HG03108 (cell line): Measurements from ENCODE around the gene FBXO46.
"Not testable (repeated sequence)": the region's sequence is repeated elsewhere in the genome, so short reads cannot be mapped to it uniquely, and the experiment has no call there.

Source experiments
- ATAC-seq: cut with Tn5 transposase; IDR thresholded peaks from one replicate; pipeline ENCODE4 v1.9.1; 2021; ENCODE audit warnings: moderate library complexity; ENCODE audit not compliant: unreplicated experiment

Gene FBXO46

GRCh38 chr19:45728683-45729082, 2.0 kb downstream of the FBXO46 start:
- ATAC-seq: not testable (repeated sequence)

DNA sequence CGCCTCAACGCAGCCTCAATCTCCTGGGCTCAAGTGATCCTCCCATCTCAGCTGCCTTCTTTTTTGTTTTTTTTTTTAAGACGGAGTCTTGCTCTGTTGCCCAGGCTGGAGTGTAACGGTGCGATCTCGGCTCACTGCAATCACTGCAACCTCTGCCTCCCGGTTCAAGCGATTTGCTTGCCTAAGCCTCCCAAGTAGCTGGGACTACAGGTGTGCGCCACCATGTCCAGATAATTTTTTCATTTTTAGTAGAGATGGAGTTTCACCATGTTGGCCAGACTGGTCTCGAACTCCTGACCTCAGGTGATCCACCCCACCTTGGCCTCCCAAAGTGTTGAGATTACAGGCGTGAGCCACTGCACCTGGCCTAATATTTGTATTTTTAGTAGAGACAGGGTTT, 10.6 kb downstream of the FBXO46 start:
- ATAC-seq: not testable (repeated sequence)

- no peak for ATAC-seq
Measured at GRCh38 chr19:45717983-45718650, 12.6 kb downstream of the FBXO46 start.

GRCh38 chr19:45717131-45717982, 13.3 kb downstream of the FBXO46 start:
- ATAC-seq: peak; percentile 96

- no peak for ATAC-seq
Measured at GRCh38 chr19:45716359-45717130, 14.2 kb downstream of the FBXO46 start.

- no peak for ATAC-seq
Measured at GRCh38 chr19:45715139-45715538, 15.6 kb downstream of the FBXO46 start.

- ATAC-seq: no peak
Measured at GRCh38 chr19:45713141-45713540, 17.6 kb downstream of the FBXO46 start.

GRCh38 chr19:45712699-45713067, 18.0 kb downstream of the FBXO46 start:
- no peak for ATAC-seq

GRCh38 chr19:45711851-45712698, 18.6 kb downstream of the FBXO46 start:
- no peak for ATAC-seq

DNA sequence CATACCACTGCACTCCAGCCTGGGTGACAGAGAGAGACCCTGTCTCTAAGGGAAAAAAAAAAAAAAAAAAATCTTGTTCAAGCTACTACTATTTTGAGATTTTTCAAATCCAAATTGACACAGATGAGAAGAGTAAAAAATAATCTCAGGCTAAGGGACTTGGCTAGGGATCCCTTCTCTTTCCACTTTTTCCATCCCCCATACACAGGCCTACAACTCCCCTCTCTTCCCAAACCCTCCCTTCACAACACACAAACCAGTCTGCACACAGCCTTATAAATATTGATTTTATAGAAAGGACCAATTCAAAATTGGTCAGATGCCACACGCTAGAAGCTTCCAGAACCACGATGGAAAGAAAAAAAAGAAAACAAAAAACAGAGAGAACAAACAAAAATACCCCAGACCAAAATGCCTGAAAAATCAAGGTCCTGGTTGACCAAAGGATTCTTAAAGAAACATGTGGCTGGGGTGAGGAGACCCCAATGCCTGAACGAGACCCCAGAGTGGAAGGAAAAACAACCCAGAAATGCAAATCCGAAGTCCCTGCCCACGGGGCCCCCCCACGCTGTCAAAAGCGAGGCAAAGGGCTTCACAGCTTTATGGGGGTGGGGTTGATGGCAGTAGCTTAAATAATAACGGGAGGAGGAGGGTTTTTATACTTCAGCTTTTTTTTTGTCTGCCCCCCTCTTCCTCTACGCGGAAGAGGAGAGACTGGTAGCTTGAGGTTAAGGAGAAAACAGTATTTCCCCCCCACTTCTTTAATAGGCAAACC, 20.2 kb downstream of the FBXO46 start:
- no peak for ATAC-seq

GRCh38 chr19:45705710-45706415, 24.8 kb downstream of the FBXO46 start:
- ATAC-seq: no peak

GRCh38 chr19:45705115-45705514, 25.6 kb downstream of the FBXO46 start:
- no peak for ATAC-seq

GRCh38 chr19:45701676-45702075, 29.0 kb downstream of the FBXO46 start:
- ATAC-seq: no peak

- ATAC-seq: no peak
Measured at GRCh38 chr19:45693106-45693788, 37.4 kb downstream of the FBXO46 start.

GRCh38 chr19:45692187-45693105, 38.2 kb downstream of the FBXO46 start, which contains the start of gene QPCTL:
TSS of gene QPCTL (plus strand) at chr19:45692666. CDS start at chr19:45692704, 38 bp downstream.
- peak; percentile 82 for ATAC-seq

DNA sequence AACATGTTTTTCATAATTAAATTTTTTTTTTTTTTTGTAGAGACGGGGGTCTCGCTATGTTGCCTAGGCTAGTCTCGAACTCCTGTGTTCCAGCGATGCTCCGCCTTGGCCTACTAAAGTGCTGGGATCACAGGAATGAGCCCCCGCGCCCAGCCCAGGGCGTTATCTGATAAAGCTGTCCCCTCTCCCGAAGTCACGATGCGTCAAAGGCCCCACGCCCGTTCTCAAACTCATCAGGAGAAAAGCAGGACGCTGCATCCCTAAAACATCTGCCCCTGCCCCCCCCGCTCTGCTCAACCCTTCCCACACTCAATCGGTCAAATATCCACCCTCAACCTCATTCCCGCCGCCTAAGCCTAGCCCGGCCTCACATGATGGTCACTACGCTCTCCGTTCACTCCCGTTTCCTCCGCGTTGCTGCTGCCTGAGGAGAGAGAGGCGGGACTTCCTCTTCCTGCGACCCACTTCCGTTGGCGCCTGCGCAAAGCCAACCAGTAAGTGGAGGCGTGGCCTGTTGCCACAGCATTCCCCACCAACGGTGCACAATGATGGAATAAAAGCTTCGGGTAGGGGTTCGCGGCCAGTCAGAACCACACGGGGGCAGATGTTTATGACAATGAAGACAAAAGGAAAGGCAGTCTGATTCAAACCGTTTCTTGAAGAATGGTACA, 39.0 kb downstream of the FBXO46 start, which contains the start of gene SNRPD2:
TSS of gene SNRPD2 (minus strand) at position 438 of the 671 bp plus-strand sequence. CDS start at position 373, 65 bp downstream.
- ATAC-seq: peak; percentile 43

DNA sequence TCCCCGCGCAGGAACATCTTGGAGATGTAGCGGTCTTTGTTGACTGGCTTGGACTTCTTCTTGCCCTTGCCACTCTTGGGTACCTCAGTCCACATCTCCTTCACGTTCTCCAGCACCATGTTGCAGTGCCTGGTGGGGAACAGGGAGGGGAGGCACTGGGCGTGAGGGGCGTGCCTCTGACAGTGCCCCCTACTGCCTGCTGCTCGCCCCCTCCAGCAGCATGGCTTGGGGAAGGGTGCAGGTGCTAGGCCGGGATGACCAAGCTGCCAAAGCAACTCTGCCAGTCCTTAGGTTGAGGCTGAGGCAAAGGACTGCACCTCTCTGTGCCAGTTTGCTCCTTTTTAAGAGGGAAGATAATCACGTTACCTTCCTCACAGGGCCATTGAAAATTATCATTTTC, 43.1 kb downstream of the FBXO46 start:
- ATAC-seq: no peak
